HEK293 (cell line): ENCODE data around the gene BRI3.

Experiments used
- EGR2 ChIP-seq: fragments of 450-650 bp; formaldehyde crosslinking; IDR thresholded peaks from 2 replicates; pipeline ENCODE4 v1.5.1; 2016; ENCODE audit warnings: low read depth, missing biosample characterization, missing genetic modification characterization
- GLI4 ChIP-seq: fragments of 450-650 bp; formaldehyde crosslinking; IDR thresholded peaks from 2 replicates; pipeline ENCODE4 v1.5.1; 2016; ENCODE audit warnings: missing biosample characterization, missing genetic modification characterization
- MYNN ChIP-seq: fragments of 450-650 bp; formaldehyde crosslinking; IDR thresholded peaks from 2 replicates; pipeline ENCODE4 v1.5.1; 2016; ENCODE audit warnings: missing biosample characterization, missing genetic modification characterization, borderline replicate concordance
- REPIN1 ChIP-seq: fragments of 450-650 bp; formaldehyde crosslinking; IDR thresholded peaks from 2 replicates; pipeline ENCODE4 v1.5.1; 2017; ENCODE audit warnings: missing biosample characterization, missing genetic modification characterization, low read depth
- SCRT1 ChIP-seq: fragments of 450-650 bp; formaldehyde crosslinking; IDR thresholded peaks from 2 replicates; pipeline ENCODE4 v1.5.1; 2016; ENCODE audit warnings: missing biosample characterization, missing genetic modification characterization, borderline replicate concordance
- SCRT2 ChIP-seq: fragments of 450-650 bp; formaldehyde crosslinking; IDR thresholded peaks from 2 replicates; pipeline ENCODE4 v1.5.1; 2016; ENCODE audit warnings: missing biosample characterization, missing genetic modification characterization
- SP3 ChIP-seq: fragments of 450-650 bp; formaldehyde crosslinking; IDR thresholded peaks from 2 replicates; pipeline ENCODE4 v1.5.1; 2016; ENCODE audit warnings: missing biosample characterization, missing genetic modification characterization
- ZBTB49 ChIP-seq: fragments of 450-650 bp; formaldehyde crosslinking; IDR thresholded peaks from 2 replicates; pipeline ENCODE4 v1.5.1; 2016; ENCODE audit warnings: missing biosample characterization, missing genetic modification characterization, low read depth
- ZFHX2 ChIP-seq: fragments of 450-650 bp; formaldehyde crosslinking; conservative IDR thresholded peaks from 2 replicates; pipeline ENCODE4 v1.5.1; 2016; ENCODE audit warnings: missing biosample characterization, missing genetic modification characterization
- ZFP3 ChIP-seq: fragments of 450-650 bp; formaldehyde crosslinking; IDR thresholded peaks from 2 replicates; pipeline ENCODE4 v1.5.1; 2016; ENCODE audit warnings: low read depth, missing biosample characterization, missing genetic modification characterization
- ZNF140 ChIP-seq: fragments of 450-650 bp; formaldehyde crosslinking; IDR thresholded peaks from 2 replicates; pipeline ENCODE4 v1.5.1; 2016; ENCODE audit warnings: missing biosample characterization, missing genetic modification characterization
- ZNF175 ChIP-seq: fragments of 450-650 bp; formaldehyde crosslinking; IDR thresholded peaks from 2 replicates; pipeline ENCODE4 v1.5.1; 2016; ENCODE audit warnings: missing biosample characterization, missing genetic modification characterization
- ZNF18 ChIP-seq: fragments of 450-650 bp; formaldehyde crosslinking; IDR thresholded peaks from 2 replicates; pipeline ENCODE4 v1.5.1; 2016; ENCODE audit warnings: missing biosample characterization, missing genetic modification characterization
- ZNF311 ChIP-seq: fragments of 450-650 bp; formaldehyde crosslinking; IDR thresholded peaks from 2 replicates; pipeline ENCODE4 v1.5.1; 2017; ENCODE audit warnings: missing biosample characterization, missing genetic modification characterization, borderline replicate concordance
- ZNF37A ChIP-seq: fragments of 450-650 bp; IDR thresholded peaks from 2 replicates; pipeline ENCODE4 v1.5.1; 2018; ENCODE audit warnings: missing biosample characterization, missing genetic modification characterization
- ZNF529 ChIP-seq: fragments of 450-650 bp; formaldehyde crosslinking; IDR thresholded peaks from 2 replicates; pipeline ENCODE4 v1.5.1; 2017; ENCODE audit warnings: missing genetic modification characterization, missing biosample characterization; ENCODE audit not compliant: insufficient replicate concordance
- ZNF585B ChIP-seq: fragments of 450-650 bp; formaldehyde crosslinking; IDR thresholded peaks from 2 replicates; pipeline ENCODE4 v1.5.1; 2016; ENCODE audit warnings: missing biosample characterization, missing genetic modification characterization
- ZNF621 ChIP-seq: fragments of 450-650 bp; formaldehyde crosslinking; IDR thresholded peaks from 2 replicates; pipeline ENCODE4 v1.5.1; 2017; ENCODE audit warnings: missing biosample characterization, missing genetic modification characterization
- ZNF645 ChIP-seq: fragments of 450-650 bp; formaldehyde crosslinking; IDR thresholded peaks from 2 replicates; pipeline ENCODE4; 2016; ENCODE audit warnings: missing biosample characterization, missing genetic modification characterization
- ZNF704 ChIP-seq: fragments of 450-650 bp; formaldehyde crosslinking; IDR thresholded peaks from 2 replicates; pipeline ENCODE4 v1.5.1; 2016; ENCODE audit warnings: missing biosample characterization, missing genetic modification characterization
- ZNF76 ChIP-seq: fragments of 450-650 bp; formaldehyde crosslinking; IDR thresholded peaks from 2 replicates; pipeline ENCODE4; 2016; ENCODE audit warnings: low read depth, missing biosample characterization, missing genetic modification characterization, borderline replicate concordance
- ZNF777 ChIP-seq: fragments of 450-650 bp; formaldehyde crosslinking; IDR thresholded peaks from 2 replicates; pipeline ENCODE4 v1.5.1; 2017; ENCODE audit warnings: missing biosample characterization, missing genetic modification characterization, borderline replicate concordance
- ZSCAN18 ChIP-seq: fragments of 450-650 bp; formaldehyde crosslinking; IDR thresholded peaks from 2 replicates; pipeline ENCODE4 v1.5.1; 2016; ENCODE audit warnings: missing biosample characterization, missing genetic modification characterization
- ZSCAN23 ChIP-seq: fragments of 450-650 bp; formaldehyde crosslinking; IDR thresholded peaks from 2 replicates; pipeline ENCODE4 v1.5.1; 2016; ENCODE audit warnings: missing biosample characterization, missing genetic modification characterization
- TF ChIP-seq, protein P1 (sequence below): fragments of 450-650 bp; formaldehyde crosslinking; conservative IDR thresholded peaks from 2 replicates; pipeline ENCODE4 v1.5.1; 2016; ENCODE audit warnings: low read depth, missing biosample characterization, missing genetic modification characterization
- TF ChIP-seq, protein P2 (sequence below): fragments of 450-650 bp; formaldehyde crosslinking; IDR thresholded peaks from 2 replicates; pipeline ENCODE4 v1.5.1; 2016; ENCODE audit warnings: missing biosample characterization, missing genetic modification characterization

Gene BRI3

DNA sequence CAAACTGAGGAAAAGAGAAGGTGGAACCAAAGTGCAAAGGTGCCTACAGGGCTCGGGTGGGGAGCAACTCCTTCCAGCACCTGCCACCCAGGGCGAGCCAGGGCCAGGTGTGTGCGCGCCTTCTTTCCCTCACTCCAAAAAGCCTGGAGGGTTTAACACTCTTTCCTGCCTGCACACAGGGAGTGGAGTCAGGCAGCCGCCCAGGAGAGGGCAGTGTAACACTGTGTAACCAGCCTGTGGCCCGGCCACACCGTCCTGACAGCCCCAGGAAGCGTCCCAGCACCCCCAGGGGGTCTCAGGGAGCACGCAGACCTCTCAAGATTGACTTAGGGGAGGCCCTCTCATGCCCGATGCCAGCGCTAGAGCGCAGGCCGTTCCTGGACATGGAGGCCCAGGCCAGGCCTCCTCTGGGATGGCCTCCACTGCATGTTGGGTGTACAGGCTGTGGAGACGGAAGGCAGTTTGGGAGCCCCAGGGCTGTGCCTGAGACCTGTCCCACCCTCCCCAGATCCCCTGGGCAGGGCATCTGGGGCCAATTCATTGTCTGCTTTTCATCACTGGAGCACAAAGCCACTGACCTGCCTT lies 13.4 kb downstream of the BRI3 start (continued):
- TF ChIP-seq ZNF18 (tag by site-specific recombination) = no peak
- TF ChIP-seq ZFP3 (tag by site-specific recombination) = no peak
- 0 out of 2 replicates have a peak, but pooled peaks have one; percentile 12 for TF ChIP-seq SP3 (tag by site-specific recombination)
- no peak for TF ChIP-seq ZNF76 (tag by site-specific recombination)
- TF ChIP-seq, protein P1, sequence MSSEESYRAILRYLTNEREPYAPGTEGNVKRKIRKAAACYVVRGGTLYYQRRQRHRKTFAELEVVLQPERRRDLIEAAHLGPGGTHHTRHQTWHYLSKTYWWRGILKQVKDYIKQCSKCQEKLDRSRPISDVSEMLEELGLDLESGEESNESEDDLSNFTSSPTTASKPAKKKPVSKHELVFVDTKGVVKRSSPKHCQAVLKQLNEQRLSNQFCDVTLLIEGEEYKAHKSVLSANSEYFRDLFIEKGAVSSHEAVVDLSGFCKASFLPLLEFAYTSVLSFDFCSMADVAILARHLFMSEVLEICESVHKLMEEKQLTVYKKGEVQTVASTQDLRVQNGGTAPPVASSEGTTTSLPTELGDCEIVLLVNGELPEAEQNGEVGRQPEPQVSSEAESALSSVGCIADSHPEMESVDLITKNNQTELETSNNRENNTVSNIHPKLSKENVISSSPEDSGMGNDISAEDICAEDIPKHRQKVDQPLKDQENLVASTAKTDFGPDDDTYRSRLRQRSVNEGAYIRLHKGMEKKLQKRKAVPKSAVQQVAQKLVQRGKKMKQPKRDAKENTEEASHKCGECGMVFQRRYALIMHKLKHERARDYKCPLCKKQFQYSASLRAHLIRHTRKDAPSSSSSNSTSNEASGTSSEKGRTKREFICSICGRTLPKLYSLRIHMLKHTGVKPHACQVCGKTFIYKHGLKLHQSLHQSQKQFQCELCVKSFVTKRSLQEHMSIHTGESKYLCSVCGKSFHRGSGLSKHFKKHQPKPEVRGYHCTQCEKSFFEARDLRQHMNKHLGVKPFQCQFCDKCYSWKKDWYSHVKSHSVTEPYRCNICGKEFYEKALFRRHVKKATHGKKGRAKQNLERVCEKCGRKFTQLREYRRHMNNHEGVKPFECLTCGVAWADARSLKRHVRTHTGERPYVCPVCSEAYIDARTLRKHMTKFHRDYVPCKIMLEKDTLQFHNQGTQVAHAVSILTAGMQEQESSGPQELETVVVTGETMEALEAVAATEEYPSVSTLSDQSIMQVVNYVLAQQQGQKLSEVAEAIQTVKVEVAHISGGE (tag by site-specific recombination) = peak; percentile 64; the same call in 1 of the 2 replicates
- no peak for TF ChIP-seq ZSCAN18
- TF ChIP-seq REPIN1 (tag by site-specific recombination) = no peak
- no peak for TF ChIP-seq ZNF37A (tag by site-specific recombination)
- no peak for TF ChIP-seq ZNF311 (tag by site-specific recombination)
- no peak for TF ChIP-seq ZNF645
- TF ChIP-seq ZNF585B (tag by site-specific recombination) = no peak
- TF ChIP-seq ZNF175 = no peak
- TF ChIP-seq ZNF777 (tag by site-specific recombination) = no peak
- no peak for TF ChIP-seq ZSCAN23
- no peak for TF ChIP-seq ZNF529 (tag by site-specific recombination)
- TF ChIP-seq, protein P2, sequence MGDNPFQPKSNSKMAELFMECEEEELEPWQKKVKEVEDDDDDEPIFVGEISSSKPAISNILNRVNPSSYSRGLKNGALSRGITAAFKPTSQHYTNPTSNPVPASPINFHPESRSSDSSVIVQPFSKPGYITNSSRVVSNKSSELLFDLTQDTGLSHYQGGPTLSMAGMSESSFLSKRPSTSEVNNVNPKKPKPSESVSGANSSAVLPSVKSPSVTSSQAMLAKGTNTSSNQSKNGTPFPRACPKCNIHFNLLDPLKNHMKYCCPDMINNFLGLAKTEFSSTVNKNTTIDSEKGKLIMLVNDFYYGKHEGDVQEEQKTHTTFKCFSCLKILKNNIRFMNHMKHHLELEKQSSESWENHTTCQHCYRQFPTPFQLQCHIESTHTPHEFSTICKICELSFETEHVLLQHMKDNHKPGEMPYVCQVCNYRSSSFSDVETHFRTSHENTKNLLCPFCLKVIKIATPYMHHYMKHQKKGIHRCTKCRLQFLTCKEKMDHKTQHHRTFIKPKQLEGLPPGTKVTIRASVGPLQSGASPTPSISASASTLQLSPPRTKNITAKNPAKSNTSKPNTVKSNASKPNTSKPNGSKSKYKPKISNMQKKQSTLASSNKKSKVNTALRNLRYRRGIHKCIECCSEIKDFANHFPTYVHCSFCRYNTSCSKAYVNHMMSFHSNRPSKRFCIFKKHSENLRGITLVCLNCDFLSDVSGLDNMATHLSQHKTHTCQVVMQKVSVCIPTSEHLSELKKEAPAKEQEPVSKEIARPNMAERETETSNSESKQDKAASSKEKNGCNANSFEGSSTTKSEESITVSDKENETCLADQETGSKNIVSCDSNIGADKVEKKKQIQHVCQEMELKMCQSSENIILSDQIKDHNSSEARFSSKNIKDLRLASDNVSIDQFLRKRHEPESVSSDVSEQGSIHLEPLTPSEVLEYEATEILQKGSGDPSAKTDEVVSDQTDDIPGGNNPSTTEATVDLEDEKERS = no peak
- no peak for TF ChIP-seq ZNF140 (tag by site-specific recombination)
- no peak for TF ChIP-seq ZBTB49 (tag by site-specific recombination)
- 0 out of 2 replicates have a peak, but pooled peaks have one; percentile 12 for TF ChIP-seq SCRT2 (tag by site-specific recombination)
- no peak for TF ChIP-seq MYNN (tag by site-specific recombination)
- no peak for TF ChIP-seq ZNF704 (tag by site-specific recombination)
- TF ChIP-seq ZFHX2 (tag by site-specific recombination) = no peak
- TF ChIP-seq EGR2 = no peak
- no peak for TF ChIP-seq SCRT1 (tag by site-specific recombination)
- no peak for TF ChIP-seq ZNF621 (tag by site-specific recombination)
- no peak for TF ChIP-seq GLI4 (tag by site-specific recombination)
